Measurements from ENCODE around the gene AIRE.

DNA sequence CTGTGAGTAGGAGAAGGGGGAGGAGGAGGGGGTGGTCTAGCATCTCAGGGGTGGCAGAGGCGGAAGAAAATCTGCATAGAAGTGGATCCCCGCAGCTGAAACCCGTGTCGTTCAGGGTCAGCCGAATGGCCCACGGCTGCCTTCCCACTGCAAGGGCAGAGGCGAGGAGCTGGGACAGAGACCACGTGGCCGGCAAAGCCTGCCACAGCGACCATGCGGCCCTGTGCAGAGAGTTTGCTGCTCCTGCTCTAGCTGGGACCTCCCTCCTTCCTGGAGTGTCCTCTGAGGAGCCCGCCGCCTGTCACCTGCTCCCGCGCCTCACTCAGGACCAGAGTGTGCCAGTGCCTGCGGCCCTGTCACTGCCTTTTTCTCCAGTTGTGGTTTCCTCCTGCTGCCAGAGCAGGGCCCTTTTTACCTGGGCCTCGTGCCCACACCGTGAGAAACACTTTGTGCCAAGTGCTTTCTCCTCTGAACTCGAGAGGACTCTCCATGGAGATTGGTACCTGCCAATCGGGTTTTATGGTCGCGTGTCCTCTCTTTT is 62.3 kb downstream of the AIRE start:
- TF ChIP-seq, protein P1, sequence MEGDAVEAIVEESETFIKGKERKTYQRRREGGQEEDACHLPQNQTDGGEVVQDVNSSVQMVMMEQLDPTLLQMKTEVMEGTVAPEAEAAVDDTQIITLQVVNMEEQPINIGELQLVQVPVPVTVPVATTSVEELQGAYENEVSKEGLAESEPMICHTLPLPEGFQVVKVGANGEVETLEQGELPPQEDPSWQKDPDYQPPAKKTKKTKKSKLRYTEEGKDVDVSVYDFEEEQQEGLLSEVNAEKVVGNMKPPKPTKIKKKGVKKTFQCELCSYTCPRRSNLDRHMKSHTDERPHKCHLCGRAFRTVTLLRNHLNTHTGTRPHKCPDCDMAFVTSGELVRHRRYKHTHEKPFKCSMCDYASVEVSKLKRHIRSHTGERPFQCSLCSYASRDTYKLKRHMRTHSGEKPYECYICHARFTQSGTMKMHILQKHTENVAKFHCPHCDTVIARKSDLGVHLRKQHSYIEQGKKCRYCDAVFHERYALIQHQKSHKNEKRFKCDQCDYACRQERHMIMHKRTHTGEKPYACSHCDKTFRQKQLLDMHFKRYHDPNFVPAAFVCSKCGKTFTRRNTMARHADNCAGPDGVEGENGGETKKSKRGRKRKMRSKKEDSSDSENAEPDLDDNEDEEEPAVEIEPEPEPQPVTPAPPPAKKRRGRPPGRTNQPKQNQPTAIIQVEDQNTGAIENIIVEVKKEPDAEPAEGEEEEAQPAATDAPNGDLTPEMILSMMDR (IDR thresholded peaks at IDR 0.05; ENCODE audit: insufficient read depth, low read length, poor library complexity, severe bottlenecking) = no peak
- no peak for TF ChIP-seq EZH2phosphoT487 (conservative IDR thresholded peaks at IDR 0.05; ENCODE audit: low read length)

Measured in SU-DHL-6 (cell line).